ENCODE results near the gene CCDC160.

DNA sequence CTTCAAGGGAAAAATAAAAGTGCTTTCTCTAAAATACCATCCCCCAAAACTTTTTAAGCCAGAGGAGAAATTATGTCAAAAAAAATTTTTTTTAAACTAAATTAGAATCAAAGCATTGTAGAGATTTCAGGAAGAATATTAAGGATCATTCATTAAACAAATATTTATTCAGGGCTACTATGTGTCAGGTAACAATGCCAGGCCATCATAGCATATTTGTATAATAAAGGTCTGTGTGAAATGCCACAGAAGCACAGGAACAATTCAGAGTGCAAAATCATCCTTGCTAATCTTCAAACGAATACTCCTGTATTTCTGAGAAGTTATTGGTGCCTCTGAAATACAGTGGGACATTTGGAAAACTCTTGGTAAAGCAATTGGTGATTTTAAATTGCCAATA, 2.0 kb downstream of the CCDC160 start:
- TF ChIP-seq, protein P1, sequence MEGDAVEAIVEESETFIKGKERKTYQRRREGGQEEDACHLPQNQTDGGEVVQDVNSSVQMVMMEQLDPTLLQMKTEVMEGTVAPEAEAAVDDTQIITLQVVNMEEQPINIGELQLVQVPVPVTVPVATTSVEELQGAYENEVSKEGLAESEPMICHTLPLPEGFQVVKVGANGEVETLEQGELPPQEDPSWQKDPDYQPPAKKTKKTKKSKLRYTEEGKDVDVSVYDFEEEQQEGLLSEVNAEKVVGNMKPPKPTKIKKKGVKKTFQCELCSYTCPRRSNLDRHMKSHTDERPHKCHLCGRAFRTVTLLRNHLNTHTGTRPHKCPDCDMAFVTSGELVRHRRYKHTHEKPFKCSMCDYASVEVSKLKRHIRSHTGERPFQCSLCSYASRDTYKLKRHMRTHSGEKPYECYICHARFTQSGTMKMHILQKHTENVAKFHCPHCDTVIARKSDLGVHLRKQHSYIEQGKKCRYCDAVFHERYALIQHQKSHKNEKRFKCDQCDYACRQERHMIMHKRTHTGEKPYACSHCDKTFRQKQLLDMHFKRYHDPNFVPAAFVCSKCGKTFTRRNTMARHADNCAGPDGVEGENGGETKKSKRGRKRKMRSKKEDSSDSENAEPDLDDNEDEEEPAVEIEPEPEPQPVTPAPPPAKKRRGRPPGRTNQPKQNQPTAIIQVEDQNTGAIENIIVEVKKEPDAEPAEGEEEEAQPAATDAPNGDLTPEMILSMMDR (conservative IDR thresholded peaks at IDR 0.05 in 1 of 2, IDR thresholded peaks at IDR 0.05 in 1 of 2; ENCODE audit: low read depth in 1 of 2, low read length in 2 of 2): no peak
- TF ChIP-seq EZH2 (IDR thresholded peaks at IDR 0.05; ENCODE audit: low read length, missing control alignments): no peak

Data from fibroblast of lung (primary cell).